HepG2 (cell line): ENCODE results near the gene MTPN.

ENCODE experiments used
- FOXK1 ChIP-seq: sonication (generic); formaldehyde crosslinking; IDR thresholded peaks from 2 replicates; pipeline ENCODE4 v1.4.0; 2020; ENCODE audit warnings: low read depth, missing genetic modification reagents, borderline replicate concordance
- FOXM1 ChIP-seq: sonication (generic); formaldehyde crosslinking; IDR thresholded peaks from 2 replicates; pipeline ENCODE4 v1.5.0; 2020; ENCODE audit warnings: missing genetic modification reagents
- JARID2 ChIP-seq: sonication (generic); formaldehyde crosslinking; IDR thresholded peaks from 2 replicates; pipeline ENCODE4 v1.8.1; 2023; ENCODE audit warnings: missing genetic modification reagents, inconsistent platforms; ENCODE audit not compliant: insufficient replicate concordance
- REPIN1 ChIP-seq: sonication (generic); formaldehyde crosslinking; IDR thresholded peaks from 2 replicates; pipeline ENCODE4 v1.8.0; 2022; ENCODE audit warnings: missing genetic modification reagents, low read depth, mild to moderate bottlenecking, borderline replicate concordance
- ZNF24 ChIP-seq: fragments of 450-650 bp; IDR thresholded peaks from 2 replicates; pipeline ENCODE4 v1.6.1; 2017; ENCODE audit warnings: antibody characterized with exemption, mild to moderate bottlenecking
- ZNF766 ChIP-seq: sonication (generic); formaldehyde crosslinking; IDR thresholded peaks from 2 replicates; pipeline ENCODE4 v1.5.0; 2020; ENCODE audit warnings: missing genetic modification reagents, borderline replicate concordance
- ZNF776 ChIP-seq: sonication (generic); formaldehyde crosslinking; IDR thresholded peaks from 2 replicates; pipeline ENCODE4 v1.4.0; 2020; ENCODE audit warnings: mild to moderate bottlenecking, missing genetic modification reagents
- TF ChIP-seq, protein P1 (sequence below): sonication (generic); formaldehyde crosslinking; IDR thresholded peaks from 2 replicates; pipeline ENCODE4 v1.5.0; 2020; ENCODE audit warnings: mild to moderate bottlenecking, missing genetic modification reagents, borderline replicate concordance
- TF ChIP-seq, protein P2 (sequence below): IDR thresholded peaks from 2 replicates; pipeline ENCODE4 v1.6.1; 2016; ENCODE audit warnings: low read depth, borderline replicate concordance
- TF ChIP-seq, protein P3 (sequence below): sonication (generic); formaldehyde crosslinking; IDR thresholded peaks from 2 replicates; pipeline ENCODE4 v1.5.0; 2020; ENCODE audit warnings: mild to moderate bottlenecking, missing genetic modification reagents, moderate library complexity

DNA sequence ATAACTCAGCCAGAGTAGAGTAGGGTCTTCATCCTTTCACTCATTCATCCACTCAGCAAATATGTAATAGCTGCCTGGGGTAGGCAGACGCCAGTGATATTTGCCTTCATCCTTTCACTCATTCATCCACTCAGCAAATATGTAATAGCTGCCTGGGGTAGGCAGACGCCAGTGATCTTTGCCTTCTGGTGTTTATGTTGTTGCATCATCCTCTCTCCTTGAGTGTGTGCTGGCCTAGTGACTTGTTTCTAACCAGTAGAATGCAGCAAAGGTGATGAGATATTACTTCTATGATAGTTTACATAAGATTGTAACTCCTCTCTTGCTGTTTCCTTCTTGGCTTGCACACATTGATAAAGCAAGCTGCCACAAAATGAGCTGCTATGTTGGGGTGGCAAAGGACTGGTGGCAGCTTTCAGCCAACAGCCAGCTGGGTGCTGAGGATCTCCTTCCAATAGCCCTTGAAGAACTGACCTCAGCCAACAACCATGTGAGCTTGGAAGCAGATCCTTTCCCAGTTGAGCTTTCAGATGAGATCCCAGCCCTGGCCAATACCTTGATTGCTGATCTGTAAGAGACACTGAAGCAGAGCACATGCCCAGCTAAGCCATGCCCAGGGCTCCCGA lies 23.2 kb upstream of the MTPN start:
- TF ChIP-seq, protein P1, sequence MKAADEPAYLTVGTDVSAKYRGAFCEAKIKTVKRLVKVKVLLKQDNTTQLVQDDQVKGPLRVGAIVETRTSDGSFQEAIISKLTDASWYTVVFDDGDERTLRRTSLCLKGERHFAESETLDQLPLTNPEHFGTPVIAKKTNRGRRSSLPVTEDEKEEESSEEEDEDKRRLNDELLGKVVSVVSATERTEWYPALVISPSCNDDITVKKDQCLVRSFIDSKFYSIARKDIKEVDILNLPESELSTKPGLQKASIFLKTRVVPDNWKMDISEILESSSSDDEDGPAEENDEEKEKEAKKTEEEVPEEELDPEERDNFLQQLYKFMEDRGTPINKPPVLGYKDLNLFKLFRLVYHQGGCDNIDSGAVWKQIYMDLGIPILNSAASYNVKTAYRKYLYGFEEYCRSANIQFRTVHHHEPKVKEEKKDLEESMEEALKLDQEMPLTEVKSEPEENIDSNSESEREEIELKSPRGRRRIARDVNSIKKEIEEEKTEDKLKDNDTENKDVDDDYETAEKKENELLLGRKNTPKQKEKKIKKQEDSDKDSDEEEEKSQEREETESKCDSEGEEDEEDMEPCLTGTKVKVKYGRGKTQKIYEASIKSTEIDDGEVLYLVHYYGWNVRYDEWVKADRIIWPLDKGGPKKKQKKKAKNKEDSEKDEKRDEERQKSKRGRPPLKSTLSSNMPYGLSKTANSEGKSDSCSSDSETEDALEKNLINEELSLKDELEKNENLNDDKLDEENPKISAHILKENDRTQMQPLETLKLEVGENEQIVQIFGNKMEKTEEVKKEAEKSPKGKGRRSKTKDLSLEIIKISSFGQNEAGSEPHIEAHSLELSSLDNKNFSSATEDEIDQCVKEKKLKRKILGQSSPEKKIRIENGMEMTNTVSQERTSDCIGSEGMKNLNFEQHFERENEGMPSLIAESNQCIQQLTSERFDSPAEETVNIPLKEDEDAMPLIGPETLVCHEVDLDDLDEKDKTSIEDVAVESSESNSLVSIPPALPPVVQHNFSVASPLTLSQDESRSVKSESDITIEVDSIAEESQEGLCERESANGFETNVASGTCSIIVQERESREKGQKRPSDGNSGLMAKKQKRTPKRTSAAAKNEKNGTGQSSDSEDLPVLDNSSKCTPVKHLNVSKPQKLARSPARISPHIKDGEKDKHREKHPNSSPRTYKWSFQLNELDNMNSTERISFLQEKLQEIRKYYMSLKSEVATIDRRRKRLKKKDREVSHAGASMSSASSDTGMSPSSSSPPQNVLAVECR: no peak
- TF ChIP-seq, protein P2, sequence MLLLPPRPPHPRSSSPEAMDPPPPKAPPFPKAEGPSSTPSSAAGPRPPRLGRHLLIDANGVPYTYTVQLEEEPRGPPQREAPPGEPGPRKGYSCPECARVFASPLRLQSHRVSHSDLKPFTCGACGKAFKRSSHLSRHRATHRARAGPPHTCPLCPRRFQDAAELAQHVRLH (CRISPR knock-in tag): no peak
- no peak for TF ChIP-seq ZNF766 (CRISPR knock-in tag)
- TF ChIP-seq JARID2 (CRISPR knock-in tag): no peak
- no peak for TF ChIP-seq ZNF776 (CRISPR knock-in tag)
- no peak for TF ChIP-seq REPIN1 (CRISPR knock-in tag)
- TF ChIP-seq, protein P3, sequence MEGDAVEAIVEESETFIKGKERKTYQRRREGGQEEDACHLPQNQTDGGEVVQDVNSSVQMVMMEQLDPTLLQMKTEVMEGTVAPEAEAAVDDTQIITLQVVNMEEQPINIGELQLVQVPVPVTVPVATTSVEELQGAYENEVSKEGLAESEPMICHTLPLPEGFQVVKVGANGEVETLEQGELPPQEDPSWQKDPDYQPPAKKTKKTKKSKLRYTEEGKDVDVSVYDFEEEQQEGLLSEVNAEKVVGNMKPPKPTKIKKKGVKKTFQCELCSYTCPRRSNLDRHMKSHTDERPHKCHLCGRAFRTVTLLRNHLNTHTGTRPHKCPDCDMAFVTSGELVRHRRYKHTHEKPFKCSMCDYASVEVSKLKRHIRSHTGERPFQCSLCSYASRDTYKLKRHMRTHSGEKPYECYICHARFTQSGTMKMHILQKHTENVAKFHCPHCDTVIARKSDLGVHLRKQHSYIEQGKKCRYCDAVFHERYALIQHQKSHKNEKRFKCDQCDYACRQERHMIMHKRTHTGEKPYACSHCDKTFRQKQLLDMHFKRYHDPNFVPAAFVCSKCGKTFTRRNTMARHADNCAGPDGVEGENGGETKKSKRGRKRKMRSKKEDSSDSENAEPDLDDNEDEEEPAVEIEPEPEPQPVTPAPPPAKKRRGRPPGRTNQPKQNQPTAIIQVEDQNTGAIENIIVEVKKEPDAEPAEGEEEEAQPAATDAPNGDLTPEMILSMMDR (CRISPR knock-in tag): no peak
- no peak for TF ChIP-seq FOXK1 (CRISPR knock-in tag)
- TF ChIP-seq ZNF24: no peak
- no peak for TF ChIP-seq FOXM1 (CRISPR knock-in tag)
